Esophagus squamous epithelium (tissue), 4 donors: ENCODE measurements around the gene TMEM132D.

Experiments
- CTCF ChIP-seq, 6 experiments: fragments of 450-650 bp in 4 of 6; fragments of 200-600 bp in 2 of 6; sonication (generic) in 2 of 6; IDR thresholded peaks; one replicate each; pipeline ENCODE4 v1.5.1; 2016 to 2019; ENCODE audit warnings: antibody characterized with exemption in 6 of 6, mild to moderate bottlenecking in 4 of 6, moderate library complexity in 4 of 6
- POLR2A ChIP-seq, 4 donors: fragments of 450-650 bp; IDR thresholded peaks; one replicate each; pipeline ENCODE4 v1.6.1; 2017; ENCODE audit warnings: antibody characterized with exemption in 4 of 4, mild to moderate bottlenecking in 4 of 4, moderate library complexity in 3 of 4

- no peak for TF ChIP-seq POLR2A (IDR thresholded peaks at IDR 0.05)
- no peak for TF ChIP-seq CTCF (IDR thresholded peaks at IDR 0.05)
These were observed 293.2 kb downstream of the TMEM132D start for GRCh38 chr12:129610601-129611120.
